GM18909 (cell line): Measurements from ENCODE around the gene FLT3LG.
A peak's percentile ranks its signal among the peaks of the same experiment; 100 is the strongest.
"Not testable (repeated sequence)": the region's sequence is repeated elsewhere in the genome, so short reads cannot be mapped to it uniquely, and the experiment has no call there.

Source experiments
- ATAC-seq: cut with Tn5 transposase; IDR thresholded peaks from one replicate; pipeline ENCODE4 v1.9.1; 2021; ENCODE audit warnings: mild to moderate bottlenecking; ENCODE audit not compliant: unreplicated experiment, poor library complexity

The FLT3LG gene

DNA sequence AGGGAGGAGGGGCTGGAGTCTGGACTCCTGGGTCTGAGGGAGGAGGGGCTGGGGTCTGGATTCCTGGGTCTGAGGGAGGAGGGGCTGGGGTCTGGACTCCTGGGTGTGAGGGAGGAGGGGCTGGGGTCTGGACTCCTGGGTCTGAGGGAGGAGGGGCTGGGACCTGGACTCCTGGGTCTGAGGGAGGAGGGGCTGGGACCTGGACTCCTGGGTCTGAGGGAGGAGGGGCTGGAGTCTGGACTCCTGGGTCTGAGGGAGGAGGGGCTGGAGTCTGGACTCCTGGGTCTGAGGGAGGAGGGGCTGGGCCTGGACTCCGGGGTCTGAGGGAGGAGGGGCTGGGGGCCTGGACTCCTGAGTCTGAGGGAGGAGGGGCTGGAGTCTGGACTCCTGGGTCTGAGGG is 12.9 kb upstream of the FLT3LG start:
- not testable (repeated sequence) for ATAC-seq

- no peak for ATAC-seq
These were observed 12.4 kb upstream of the FLT3LG start for GRCh38 chr19:49461656-49462055.

GRCh38 chr19:49462492-49462891 is 11.5 kb upstream of the FLT3LG start:
- ATAC-seq = no peak

- no peak for ATAC-seq
These were observed 9.9 kb upstream of the FLT3LG start for GRCh38 chr19:49463960-49464740.

DNA sequence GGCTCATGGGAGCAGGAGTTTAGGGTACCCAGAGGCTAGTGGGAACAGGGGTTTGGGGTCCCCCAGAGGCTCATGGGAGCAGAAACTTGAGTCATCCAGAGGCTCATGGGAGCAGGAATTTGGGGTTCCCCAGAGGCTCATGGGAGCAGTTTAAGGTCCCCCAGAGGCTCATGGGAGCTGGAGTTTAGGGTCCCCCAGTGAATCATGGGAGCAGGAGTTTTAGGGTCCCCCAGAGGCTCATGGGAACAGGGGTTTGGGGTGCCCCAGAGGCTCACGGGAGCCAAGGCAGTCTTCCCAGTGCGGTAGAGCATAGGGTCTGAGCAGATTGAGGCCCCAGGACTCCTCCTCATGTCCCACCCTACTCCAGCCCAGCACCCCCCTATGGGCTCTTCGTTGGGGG is 8.6 kb upstream of the FLT3LG start:
- ATAC-seq = no peak

DNA sequence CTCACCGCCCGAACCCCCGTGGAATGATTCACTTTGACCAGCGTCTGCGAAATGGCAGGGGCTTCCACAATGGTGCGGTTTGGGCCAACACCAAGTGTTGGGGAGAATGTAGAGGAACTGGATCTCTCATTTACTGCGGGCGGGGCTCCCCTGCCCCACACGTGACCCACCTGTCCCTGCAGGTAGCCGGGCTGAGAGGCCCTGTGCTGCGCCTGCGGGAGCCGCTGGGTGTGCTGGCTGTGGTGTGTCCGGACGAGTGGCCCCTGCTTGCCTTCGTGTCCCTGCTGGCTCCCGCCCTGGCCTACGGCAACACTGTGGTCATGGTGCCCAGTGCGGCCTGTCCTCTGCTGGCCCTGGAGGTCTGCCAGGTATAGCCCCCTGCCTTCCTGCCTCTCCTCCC is 5.8 kb upstream of the FLT3LG start:
- no peak for ATAC-seq

DNA sequence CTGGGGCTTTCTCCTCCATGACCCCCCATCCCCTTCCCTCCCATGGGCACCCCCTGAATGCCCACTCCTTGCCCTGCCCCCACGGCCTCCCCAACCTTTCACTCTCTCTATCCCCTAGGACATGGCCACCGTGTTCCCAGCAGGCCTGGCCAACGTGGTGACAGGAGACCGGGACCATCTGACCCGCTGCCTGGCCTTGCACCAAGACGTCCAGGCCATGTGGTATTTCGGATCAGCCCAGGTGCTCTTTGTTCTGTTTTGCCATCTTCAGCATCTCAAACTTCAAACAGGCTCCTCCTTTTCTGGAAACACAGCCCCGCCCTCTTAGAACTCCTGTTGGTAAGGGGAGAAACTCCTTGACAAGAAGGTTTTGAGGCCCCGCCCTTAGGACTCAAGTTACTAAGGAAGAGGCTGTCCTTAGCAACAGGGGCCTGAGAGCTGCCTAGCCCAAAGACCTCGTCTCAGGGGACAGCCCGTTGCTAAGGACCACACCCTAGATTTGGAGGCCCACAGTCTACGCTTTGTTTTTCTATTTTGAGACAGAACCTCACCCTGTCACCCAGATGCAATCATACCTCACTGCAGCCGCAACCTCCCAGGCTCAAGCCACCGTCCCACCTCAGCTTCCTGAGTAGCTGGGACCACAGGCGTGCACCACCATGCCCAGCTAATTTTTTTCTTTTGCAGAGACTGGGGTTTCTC is 5.1 kb upstream of the FLT3LG start:
- ATAC-seq = peak; percentile 57

GRCh38 chr19:49469828-49470614 is 4.0 kb upstream of the FLT3LG start:
- ATAC-seq = peak; percentile 56

- ATAC-seq = no peak
These were observed 3.4 kb upstream of the FLT3LG start for GRCh38 chr19:49470615-49470978.

DNA sequence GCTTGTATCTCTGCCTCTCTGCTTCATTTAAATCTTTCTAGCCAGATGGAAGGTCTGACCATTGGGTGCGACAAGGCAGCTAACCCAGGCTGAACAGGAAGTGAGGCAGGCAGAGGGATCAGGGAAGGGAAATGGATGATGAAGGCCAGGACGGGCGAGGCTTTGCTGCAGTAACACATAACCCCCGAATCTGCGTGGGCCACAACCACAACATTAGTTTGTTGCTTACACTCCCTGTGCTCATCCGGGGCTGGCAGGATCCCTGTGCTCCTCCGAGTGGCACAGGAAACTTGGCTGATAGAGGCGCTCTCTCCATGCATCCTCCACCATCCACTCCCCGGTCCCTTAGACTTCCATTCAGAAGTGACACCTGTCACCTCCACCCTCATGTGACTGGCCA is 1.1 kb upstream of the FLT3LG start:
- ATAC-seq = no peak

DNA sequence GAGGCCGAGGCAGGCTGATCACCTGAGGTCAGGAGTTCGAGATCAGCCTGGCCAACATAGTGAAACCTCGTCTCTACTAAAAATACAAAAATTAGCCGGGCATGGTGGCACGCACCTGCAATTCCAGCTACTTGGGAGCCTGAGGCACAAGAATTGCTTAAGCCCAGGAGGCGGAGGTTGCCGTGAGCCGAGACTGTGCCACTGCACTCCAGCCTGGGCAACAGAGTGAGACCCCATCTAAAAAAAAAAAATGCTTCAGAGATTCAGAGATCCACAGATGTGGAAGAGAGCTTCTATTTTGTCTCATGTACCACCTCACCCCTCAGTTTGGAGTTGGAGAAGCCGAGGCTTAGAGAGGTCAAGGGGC is 531 bp upstream of the FLT3LG start:
- not testable (repeated sequence) for ATAC-seq

DNA sequence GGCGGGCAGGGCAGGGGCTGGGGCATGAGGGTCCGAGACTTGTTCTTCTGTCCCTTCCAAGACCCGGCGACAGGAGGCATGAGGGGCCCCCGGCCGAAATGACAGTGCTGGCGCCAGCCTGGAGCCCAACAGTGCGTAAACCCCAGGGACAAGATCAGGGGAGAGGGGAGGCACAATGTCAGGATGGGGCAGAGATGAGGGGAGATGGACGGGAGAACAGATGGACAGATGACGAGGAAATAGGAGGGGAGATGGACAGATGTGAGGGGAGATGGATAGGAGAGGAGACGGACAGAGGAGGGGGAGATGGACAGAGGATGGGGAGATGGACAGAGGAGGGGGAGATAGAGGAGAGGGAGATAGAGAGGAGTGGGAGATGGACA is 518 bp downstream of the FLT3LG start:
- ATAC-seq = no peak

DNA sequence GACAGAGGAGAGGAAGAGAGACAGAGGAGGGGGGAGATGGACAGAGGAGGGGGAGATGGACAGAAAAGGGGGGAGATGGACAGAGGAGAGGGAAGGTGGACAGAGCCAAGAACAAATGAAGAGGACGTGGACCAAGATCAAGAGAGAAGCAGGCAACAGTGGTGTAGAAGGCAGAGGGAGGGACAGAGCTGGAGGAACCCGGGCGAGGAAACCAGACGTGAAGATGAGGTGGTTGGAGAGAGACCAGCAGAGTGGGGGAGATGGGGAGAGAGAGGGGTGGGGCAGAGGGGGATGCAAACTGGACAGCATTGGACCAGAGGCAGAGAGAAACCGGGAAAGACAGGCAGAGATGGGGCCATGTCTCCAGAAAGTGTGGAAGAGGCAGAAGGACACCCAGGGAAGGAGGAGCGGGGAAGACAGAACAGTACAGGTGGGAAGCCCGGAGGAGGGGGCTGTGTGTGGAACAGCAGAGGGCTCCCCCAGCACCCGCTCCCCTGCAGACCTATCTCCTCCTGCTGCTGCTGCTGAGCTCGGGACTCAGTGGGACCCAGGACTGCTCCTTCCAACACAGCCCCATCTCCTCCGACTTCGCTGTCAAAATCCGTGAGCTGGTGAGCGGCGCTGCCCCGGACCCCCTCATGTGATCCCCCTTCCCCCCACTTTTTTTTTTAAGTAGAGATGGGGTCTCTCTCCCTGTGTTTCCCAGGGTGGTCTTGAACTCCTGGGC is 1.3 kb downstream of the FLT3LG start:
- no peak for ATAC-seq

- no peak for ATAC-seq
These were observed 2.2 kb downstream of the FLT3LG start for GRCh38 chr19:49475995-49476880.

- no peak for ATAC-seq
These were observed 6.1 kb downstream of the FLT3LG start for GRCh38 chr19:49479975-49480628.

DNA sequence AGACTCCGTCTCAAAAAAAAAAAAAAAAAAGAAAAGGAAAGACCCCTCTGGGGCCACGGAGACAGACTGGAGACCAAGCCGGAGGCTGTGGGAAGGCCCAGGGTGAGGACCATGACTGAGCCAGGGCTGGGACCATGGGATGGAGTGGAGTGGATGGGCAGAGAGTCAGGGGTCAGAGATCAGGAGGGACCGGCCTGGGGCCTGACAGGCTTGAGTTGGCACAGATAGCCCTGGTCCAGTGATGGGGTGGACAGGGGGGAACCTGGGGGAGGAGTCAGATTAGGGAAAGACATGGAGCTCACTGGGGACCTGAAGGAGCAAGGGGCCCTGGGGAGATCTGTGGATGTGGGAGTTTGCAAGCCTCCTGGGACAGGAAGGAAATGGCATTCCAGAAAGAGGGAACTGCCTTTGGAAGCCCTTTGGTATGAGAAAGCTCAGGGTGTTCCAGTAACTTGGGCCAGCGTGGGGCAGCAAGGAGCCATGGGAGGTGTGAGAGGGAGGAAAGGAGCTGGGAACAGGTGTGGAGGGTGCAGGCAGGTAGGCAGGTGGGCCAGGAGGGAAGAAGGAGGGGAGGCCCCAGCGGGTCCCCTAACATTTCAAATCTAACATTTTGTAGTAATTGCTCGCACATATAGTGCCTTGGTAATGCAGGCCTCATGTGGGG is 7.1 kb downstream of the FLT3LG start:
- ATAC-seq = no peak

GRCh38 chr19:49486232-49486631 is 12.2 kb downstream of the FLT3LG start:
- no peak for ATAC-seq

DNA sequence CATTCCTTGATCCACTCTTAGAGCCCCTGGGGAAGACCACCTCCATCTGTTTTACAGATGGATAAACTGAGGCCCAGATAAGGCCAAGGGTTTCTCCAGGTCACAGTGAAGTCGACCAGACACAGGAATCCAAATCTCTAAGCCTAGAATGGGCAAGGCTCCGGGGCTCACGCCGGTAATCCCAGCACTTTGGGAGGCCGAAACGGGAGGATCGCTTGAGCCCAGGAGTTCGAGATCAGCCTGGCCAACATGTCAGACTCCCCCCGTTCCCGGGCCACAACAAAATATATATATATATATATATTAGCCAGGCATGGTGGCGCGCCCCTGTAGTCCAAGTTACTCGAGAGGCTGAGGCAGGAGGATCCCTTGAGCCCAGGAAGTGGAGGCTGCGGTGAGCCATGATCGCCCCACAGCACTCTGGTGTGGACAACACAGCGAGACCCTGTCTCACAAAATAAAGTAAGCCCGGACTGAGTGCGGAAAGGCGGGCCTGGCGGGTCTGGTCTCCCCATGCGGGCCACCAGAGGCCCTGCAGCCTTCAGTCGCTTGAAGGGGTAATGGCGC is 12.8 kb downstream of the FLT3LG start:
- ATAC-seq = no peak
